HG03064 (cell line): ENCODE results near the gene CAMK4.
"Not testable (repeated sequence)": the region's sequence is repeated elsewhere in the genome, so short reads cannot be mapped to it uniquely, and the experiment has no call there.

ENCODE experiments used
- ATAC-seq: cut with Tn5 transposase; IDR thresholded peaks from one replicate; pipeline ENCODE4 v1.9.1; 2021; ENCODE audit warnings: low read depth; ENCODE audit not compliant: unreplicated experiment

Gene CAMK4

DNA sequence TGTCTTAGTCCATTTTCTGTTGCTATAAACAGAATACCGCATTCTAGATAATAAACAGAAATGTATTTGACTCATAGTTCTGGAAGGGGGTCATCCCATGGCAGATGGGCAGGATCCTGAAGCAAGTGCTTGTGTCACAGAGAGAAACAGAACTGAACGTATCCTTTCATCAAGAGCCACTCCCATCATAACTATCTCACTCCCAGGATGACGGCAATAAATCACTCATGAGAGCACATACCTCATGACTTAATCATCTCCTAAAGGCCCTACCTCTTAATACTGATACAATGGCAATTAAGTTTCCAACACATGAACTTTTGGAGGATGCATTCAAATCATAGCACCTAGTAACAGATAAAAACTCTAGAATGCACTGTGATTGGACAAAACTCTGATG is 142.9 kb downstream of the CAMK4 start:
- ATAC-seq, result no peak

DNA sequence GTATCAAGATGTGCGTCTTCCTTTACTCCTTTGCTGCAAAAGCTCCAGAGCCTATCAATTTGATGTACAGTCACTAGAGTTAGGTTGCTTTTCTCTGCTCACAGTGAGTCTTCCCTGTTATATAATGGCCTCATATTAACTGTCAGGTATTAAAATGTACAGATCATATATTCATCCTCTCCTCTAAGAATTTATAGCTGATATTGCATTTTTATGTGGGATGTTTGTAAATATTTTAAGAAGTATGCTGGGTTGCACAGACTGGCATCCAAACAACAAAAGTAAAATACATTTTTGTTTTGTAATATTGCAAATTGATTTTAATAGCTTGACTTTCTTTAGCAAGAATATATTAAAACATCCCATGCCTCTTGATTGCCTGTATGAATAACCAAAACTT is 148.6 kb downstream of the CAMK4 start:
- no peak for ATAC-seq

DNA sequence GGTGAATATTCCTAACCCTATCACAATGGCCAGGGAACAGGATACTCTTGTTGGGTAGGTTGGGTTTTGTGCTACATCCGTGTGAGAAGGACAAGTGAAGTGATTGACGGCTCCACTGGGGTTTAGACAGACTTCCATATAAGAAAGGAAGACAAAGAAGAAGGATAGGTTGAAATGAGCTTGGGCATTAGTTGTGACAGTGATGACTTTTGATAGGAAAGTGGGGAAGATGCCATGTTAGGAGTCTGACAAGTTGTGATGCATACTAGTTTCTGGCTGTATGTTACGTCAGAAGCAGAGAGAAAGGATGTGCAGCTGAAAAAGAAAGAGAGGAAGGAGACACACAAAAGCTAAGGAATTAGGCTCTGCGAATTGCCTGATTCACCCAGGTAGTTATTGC is 150.2 kb downstream of the CAMK4 start:
- no peak for ATAC-seq

DNA sequence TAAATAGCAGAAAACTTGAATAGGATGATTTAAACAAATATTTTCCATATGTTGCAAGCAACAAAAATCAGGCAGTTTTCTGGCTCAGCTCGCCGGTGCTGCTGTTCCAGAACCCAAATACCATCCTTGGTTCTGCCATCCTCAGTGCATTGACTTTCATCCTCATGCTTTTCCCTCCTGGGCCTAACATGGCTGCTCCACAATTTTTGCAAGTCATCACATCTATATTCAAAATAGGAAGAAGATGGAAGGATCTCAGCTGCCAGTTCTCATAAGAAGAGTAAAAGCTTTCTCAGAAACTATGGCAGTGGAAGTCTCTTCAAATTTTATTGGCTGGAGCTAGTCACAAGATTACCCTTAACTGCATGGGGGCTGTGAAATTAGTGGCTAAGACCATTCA is 151.5 kb downstream of the CAMK4 start:
- ATAC-seq, result no peak

DNA sequence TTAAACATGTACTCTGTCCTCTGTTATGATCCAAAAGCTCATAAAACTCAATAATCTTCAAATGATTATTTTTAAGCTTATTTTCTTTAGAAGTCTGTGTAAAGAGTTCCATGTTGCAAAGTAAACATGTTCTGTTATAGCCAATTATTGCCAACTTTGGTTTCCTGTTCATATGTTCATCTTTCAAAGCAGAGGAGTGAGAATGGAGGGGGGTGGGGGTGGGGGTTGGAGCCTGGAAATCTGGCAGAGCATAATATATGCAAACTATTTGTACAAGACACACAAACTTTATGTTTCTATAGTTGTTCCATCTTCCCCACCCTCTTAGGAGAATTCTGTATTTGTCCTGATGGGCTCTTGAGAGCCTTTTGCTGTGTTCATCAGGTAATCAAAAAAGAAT is 153.1 kb downstream of the CAMK4 start:
- no peak for ATAC-seq

DNA sequence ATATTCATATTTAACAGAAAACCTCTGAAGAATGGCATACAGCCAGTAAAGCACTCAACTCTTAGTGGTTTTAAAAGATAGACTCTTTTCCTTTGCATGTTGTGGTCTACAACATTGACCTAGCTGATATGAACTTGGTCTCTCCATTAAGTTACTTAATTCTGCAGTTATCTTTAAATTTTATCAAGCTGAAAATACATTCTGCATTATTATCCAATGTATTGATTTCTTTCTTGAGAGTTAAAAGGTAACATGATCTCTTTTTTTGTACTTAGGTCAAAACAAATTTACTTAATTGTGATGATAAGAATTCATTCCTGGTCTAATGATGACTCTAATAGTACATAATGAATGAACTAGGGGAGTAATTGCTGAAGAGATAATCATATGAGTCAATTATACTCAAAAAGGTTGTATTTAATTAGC is 155.2 kb downstream of the CAMK4 start:
- no peak for ATAC-seq

DNA sequence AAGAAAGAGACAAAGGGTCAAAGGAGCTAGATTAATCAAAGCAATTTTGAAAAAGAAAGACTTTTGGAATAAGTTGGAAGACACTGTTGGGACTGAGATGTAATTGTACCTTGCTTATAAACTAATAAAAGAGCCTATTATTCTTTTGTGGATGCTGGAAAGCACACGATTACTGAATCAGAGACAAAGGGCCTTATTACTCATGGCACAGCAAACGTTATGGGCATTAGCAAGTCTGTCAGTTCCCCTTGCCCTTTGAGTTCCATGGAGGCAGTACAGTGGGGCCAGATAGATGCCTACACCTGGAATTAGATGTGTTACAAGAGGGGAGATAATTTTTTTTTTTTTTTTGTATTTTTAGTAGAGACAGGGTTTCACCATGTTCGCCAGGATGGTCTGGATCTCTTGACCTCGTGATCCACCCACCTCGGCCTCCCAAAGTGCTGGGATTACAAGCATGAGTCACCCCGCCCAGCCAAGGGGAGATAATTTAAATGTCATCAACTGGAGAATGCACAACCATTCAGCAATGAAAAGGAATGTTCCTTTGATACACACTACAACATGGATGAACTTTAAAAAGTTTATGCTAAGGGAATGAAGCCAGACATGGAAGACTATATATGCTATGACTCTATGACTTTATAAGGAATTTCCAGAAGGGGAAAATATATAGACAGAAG is 159.2 kb downstream of the CAMK4 start:
- no peak for ATAC-seq

DNA sequence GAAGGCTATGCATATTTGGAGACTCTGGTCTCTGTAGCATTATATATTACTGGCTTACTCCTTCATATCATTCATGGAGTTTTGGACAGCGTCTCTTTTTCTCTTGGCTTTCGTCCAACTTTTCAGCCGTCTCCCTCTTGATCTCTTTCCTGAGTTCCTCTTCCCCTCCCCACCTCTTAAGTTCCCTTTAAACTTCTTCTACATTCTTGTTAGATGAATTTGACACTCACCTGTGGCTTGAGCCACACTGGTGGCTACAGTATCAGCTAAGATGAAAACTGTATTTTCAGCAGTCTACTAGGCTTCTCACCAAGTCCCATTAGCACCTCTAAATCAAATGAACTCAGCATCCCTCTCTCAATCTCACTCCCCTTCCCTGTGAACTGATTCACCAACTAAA is 160.0 kb downstream of the CAMK4 start:
- ATAC-seq, result no peak

DNA sequence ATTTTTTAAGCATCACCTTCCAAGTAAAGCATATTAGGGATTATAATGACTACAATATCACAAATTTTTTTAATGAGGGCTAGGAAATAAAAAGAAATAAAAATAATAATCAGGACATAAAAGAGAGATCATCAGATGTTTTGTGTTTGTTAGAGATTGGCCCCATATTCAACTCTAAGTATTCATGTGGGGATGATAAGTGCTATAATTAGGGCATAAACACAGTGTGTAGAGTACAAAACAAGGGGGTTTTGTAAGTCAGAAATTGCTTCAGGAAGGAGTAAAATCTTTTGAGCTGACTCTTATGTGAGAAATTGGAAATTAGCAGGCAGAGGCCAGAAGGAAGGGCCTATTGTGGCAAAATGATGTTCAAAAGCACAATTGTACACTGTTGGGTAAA is 160.9 kb downstream of the CAMK4 start:
- no peak for ATAC-seq

DNA sequence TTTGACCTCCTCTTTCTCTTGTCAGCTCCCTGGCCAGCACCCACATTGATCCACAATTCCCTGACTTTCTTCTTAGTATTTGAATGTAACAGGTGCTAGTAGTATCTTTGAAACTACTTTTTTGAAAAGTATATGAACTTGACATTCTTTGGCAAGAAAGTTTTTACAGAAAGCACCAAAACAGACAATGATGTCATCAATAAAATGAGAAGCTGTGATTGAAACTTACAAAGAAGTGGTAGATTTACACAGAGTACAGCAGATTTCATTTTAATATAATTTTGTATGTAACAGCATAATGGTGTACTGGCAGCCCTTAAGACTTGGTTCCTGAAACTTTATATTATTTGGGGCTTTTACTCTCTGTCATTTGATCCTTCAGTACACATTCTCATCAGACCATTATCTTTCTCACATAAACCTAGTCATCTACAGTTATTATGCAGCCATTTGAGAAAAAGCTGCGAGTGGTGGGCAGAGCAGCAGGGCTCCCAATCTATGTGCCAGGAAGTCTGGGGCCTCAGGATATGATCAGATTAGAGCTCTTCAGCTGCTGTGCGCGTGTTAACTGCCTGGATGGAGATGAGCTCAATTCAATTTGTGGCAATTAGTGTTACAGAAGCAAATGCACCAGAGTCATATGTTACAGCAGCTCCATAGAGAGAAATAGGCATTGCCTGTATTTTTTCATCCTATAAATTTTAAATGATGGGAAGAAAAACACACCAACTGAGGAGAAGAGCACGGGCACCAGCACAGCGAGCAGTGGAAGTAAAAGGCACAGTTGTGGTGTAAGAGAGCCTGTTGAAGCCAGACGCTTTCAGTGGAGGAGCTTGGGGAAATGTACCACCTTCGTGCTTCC is 162.0 kb downstream of the CAMK4 start:
- no peak for ATAC-seq

DNA sequence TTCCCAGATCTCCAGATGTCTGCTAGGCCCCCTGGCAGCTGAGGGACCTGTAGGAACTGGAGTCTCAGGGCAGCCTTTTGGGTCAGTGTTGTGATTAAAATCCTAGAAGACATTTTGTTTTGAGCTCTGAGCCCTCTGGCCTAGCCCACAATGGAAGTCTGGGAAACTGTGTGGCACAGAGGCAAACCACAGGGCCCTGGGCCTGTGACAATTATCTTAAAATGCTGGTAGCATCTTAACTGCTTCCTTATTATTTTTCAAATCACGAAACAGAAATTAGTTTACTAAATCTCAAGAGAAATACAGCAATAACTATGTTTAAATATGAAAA is 162.6 kb downstream of the CAMK4 start:
- ATAC-seq, result no peak

DNA sequence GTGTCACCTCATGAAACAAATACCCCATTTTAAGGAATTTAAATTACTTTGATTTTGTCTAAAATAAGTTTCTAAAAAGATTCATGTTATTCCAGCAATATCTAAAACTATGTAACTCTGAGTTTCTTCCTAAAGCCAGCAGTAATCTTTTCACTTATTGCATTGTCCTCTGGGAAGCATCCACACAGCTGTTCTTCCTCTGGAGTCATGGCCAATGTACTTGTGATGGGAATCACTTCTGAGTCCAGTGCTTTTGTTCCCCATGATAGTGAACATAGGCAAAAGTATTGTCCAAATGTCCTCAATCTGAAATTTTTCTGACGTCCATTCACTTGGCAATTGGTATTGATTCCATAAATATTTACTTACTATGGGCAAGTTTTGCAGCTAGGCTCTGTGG is 163.2 kb downstream of the CAMK4 start:
- no peak for ATAC-seq

DNA sequence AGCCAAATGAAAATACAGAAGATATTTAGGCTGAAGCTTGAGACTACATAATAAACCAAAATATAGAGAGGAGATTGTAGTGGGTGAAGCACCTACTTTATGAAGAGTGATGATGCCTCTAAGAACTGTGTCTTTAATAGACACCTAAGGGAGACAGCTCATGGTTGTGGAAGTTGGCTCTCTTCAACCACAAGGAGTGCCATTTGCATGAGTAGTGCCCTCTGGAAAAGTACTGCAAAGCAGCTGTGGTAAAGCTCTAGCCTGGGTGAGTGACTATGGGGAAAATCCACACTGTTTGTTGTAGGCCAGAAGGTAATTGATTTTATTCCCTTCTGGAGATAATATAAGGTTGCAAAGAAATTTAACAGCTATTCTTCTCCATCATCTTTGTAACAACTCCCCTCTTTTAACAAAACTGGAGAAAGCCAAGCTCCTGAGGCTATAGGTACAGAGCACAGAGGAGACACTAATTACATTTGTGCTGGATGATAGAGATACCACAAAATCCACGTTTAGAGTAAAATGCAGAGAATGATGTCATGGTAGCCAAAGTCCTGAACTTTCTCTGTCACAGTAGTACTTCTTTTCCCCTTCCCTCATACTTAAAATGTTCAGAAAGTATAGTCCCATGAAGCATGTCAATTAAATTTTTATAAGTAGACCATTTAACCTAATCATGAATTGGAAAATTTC is 165.4 kb downstream of the CAMK4 start:
- no peak for ATAC-seq

DNA sequence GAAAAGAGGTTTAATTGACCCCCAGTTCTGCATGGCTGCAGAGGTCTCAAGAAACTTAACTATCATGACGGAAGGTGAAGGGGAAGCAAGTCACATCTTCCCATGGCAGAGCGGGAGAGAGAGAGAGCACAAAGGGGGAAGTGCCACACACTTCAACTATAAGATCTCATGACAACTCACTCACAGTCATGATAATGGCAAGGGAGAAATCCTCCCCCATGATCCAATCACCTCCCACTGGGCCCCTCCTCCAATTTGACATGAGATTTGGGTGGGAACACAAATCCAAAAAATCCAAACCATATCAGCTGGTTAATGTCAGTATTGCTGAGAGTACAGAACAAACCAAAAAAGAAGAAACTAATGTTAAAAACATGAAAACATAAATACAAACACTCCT is 168.0 kb downstream of the CAMK4 start:
- ATAC-seq, result no peak

DNA sequence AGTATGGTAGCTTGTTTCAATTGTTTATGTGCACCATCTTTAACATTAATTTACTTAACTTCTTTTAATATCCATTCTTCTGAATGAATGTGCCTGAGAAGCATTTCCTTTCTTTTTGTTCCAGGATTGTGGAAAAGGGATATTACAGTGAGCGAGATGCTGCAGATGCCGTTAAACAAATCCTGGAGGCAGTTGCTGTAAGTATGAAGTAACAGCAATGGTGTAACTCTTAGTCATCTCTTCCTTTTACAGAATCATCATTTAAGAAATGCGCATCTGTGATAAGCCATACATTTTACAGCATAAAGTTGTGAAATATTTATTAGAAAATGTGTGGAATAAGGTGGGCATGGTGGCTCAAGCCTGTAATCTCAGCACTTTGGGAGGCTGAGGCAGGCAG is 170.4 kb downstream of the CAMK4 start:
- ATAC-seq, result no peak

DNA sequence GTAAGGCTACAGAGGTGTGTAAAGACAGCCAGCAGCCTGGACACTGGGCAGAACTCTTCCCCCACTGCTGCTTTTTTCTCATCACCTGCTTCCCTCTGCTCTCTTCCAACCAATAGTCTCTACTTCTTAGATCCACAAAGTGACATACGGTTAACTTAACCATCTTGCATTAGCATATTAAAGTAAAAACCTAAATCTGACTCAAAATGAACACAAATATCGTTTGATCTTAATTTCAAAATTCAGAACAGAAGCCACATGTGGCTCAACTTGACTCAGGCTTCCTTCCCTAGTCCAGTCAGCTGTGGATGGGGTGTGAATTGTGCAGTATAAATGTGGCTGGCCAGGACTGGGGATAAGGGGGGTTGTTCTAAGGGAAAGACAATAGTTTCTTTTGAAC is 173.8 kb downstream of the CAMK4 start:
- no peak for ATAC-seq

DNA sequence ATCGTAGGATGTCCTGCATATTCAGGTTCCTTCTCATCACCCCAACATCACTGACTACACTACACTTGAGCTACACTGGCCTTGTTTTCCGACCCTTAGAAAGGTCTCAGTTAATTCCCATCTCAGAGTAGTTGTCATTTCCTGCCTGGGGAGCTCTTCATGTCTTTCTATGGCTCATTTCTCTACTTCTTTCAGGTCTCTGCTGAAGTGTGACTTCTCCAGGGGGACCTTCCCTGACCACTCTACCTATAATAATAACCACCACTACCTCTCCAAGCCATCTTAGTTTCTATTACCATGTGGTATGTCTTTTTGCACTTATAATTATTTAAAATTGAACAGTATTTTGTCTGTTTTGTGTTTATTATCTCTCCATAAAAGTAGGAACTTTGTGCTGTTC is 174.9 kb downstream of the CAMK4 start:
- ATAC-seq, result no peak

DNA sequence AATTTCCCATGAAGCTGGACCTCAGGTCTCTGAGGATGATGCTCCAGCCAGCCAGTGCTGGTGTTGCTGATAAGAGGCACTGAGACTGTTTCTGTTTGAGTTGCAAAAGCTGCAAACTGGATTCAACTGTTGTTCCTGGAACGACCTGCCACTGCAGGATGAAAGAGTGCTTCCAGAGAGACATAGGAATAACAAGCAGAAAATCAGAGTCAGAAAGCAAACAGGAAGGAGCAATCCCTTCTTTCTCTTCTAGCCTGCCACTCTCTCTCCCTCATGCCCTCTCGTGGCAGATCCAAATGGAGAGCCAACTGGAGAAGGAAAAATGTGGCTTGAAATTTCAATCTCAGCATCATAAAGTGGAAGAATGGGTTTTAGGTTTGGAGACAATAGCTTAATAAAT is 177.7 kb downstream of the CAMK4 start:
- ATAC-seq, result no peak

DNA sequence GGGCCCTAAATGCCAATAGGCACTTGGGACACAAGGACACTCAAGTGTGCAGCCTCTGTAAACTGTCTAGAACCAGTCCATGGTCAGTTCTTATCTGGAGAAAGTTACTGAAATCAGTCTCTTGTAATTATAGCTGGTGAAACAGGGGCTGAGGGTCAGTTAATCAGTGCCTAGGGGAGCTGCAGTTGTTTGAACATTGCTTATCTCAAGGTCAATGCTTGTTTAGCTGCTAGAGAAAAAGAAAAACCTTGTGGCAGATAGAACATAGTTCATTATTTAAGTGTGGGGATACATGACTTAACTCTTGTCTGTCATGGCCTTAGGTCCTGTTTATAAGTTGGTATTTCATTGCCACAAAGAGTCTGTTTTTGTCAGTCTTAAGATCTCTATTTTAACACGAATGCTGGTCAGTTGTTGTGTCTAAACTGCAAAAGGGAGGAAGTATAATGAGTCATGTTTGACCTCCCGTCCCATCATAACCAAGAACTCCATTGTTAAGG is 180.1 kb downstream of the CAMK4 start:
- no peak for ATAC-seq

DNA sequence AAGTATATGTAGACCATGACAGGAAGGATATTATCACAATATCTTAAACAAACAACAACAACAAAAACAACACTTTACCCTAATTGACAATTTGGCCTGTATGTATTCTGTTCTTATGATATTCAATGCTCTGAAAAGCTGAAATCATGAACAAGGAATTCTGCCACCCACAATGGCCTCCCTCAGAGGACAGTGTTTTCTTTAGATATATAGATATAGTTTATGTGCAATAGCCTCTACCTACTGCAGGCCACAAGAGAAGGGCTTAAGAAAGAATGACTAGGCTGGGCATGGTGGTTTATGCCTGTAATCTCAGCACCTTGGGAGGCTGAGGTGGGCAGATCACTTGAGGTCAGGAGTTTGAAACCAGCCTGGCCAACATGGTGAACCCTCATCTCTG is 183.4 kb downstream of the CAMK4 start:
- ATAC-seq, result no peak

DNA sequence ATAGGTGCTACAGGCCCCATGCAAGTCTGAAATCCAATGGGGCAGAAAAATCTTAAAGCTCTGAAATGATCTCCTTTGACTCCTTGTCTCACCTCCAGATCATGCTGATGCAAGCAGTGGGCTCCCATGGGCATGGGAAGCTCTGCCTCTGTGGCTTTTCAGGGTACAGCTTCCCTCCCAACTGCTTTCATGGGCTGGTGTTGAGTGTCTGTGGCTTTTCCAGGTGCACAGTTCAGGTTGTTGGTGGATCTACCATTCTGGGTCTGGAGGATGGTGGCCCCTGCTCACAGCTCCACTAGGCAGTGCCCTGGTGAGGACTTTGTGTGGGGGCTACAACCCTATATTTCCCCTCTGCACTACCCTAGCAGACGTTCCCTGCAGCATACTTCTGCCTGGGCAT is 184.6 kb downstream of the CAMK4 start:
- ATAC-seq, result no peak

DNA sequence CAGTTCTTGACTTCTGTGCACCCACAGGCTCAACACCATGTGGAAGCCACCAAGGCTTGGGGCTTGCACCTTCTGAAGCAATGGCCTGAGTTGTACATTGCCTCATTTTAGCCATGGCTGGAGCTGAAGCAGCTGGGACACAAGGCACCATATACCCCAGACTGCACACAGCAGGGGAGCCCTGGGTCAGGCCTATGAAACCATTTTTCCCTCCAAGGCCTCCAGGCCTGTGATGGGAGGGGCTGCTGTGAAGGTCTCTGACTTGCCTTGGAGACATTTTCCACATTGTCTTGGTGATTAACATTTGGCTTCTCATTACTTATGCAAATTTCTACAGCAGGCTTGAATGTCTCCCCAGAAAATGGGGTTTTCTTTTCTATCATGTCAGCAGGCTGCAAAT is 185.1 kb downstream of the CAMK4 start:
- not testable (repeated sequence) for ATAC-seq
